ENCODE results near the gene IGLON5.

The IGLON5 gene

DNA sequence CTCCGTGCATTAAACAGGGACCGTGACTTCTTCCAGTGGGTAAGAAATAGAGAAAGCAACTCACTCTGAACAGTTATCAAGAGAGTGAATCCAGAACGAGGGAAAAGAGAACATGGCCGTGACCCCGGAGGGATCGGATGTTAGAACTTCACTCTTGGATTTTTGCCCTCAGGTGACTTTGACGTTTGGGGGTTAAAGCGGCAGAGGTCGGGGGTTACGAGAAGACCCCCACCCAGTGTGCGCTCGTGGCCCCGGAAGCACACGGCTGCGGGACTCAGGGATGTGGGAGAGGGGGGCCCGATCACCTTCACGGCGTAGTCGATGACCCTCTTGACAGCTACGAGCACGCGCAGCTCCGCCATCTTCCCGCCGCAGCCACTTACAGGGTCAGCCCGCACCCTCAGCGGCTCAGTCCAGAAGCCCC is 54.5 kb downstream of the IGLON5 start, which contains the start of gene ETFB:
TSS of gene ETFB (minus strand) at position 424 of the 424 bp plus-strand sequence. CDS start at position 362, 62 bp downstream.
- no peak for DNase-seq

- DNase-seq: peak; percentile 98
These were observed 55.2 kb downstream of the IGLON5 start for GRCh38 chr19:51366389-51367254.

DNA sequence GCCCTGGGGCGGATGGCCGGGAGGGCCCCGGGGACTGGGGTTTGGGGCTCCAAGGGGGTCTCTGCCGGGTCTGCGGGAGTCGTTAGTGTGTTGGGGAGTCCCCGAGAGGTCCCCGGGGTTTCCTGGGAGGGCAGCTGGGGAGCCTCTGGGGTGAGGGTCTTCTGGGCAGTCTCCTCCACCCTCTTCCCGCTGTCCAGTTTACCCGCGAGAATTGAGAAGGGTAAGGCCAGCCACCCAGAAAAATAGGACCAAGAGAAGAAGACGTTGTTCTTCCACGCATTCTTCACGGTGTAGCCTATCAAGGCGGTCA is 55.8 kb downstream of the IGLON5 start:
- no peak for DNase-seq

GRCh38 chr19:51367565-51368365 is 56.3 kb downstream of the IGLON5 start:
- DNase-seq: peak; percentile 99

- DNase-seq: no peak
These were observed 57.2 kb downstream of the IGLON5 start, which contains the start of gene CLDND2 for GRCh38 chr19:51368366-51369282. Gene CLDND2, minus strand, starts transcription at chr19:51369003. Its CDS starts 426 bp downstream, at chr19:51368577.

- no peak for DNase-seq
These were observed 58.8 kb downstream of the IGLON5 start for GRCh38 chr19:51370230-51370629.

DNA sequence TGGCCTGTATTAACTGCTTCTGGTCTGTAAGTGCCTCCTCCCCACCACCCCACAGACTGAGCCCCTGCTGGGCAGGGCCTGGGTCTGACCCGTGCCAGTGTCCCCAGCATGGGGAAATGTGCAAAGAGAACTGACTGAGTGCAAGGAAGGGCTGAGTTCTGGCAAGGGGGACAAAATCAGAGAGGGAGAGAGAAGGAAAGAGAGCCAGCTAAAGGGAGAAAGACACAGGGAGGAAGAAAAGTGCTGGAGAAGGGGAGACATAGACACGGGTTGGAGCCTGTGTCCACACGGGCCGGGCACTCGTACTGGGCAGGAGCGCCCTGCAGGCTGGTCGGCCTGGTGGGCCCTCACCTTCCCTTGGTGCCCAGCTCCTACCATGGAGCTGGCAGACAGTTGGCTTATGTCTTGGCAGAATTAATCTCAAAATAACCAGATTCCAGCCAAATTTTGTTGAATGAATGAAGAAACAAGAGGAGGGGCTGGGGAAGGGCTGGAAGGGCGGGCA is 59.8 kb downstream of the IGLON5 start:
- DNase-seq: no peak

GRCh38 chr19:51372021-51372648 is 60.7 kb downstream of the IGLON5 start:
- no peak for DNase-seq

DNA sequence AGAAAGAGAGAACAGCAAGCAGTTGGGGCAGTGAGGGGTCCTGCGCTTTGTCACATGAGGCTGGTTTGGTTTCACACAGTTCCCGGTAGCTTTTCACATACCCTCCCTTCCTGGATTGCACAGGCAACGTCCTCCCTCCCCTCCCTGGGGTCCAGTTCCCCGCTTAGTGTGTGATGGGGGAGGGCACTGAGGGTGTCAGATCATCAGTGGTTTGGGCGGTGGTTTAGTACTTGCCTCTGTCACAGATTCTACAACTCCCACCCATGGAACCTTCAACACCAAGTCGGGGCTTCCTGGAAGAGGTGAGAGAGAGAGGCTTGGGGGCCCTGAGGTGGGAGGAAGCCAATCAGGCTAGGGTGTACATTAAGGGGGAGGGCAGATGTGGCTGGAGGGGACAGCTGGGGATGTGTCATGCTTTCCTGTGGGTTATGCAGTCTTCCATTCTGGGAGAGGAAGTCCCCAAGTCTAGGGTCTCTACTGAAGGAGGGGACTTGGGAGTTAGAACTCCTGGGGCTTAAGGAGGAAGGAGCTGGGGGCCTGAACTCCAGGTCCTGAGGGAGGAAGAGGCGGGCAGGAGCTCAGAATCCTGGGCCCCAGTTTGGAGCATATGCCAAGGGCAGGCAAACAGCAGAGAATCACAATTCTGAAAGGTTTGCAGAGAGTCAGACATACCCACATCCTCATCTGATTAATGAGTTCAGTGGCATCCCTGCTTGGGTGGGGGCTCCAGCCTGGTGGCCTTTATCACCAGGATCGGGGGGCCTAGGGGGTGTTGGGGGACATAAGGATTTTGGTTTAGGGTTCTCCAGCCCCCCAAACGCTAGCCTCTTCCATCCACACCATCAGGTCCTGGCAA is 61.4 kb downstream of the IGLON5 start, which contains the start of gene NKG7:
TSS of gene NKG7 (minus strand) at position 6 of the 856 bp plus-strand sequence. CDS start 119 bp downstream, outside the sequence.
- no peak for DNase-seq

GRCh38 chr19:51375504-51376221 is 64.2 kb downstream of the IGLON5 start:
- no peak for DNase-seq

GRCh38 chr19:51377422-51377821 is 66.0 kb downstream of the IGLON5 start:
- no peak for DNase-seq

- no peak for DNase-seq
These were observed 68.9 kb downstream of the IGLON5 start for GRCh38 chr19:51380379-51380778.

Measured in fibroblast of skin of scalp (primary cell).